Peyer's patch (tissue), 4 donors: ENCODE data around the gene LRRC61.

Experiments used
- POLR2A ChIP-seq, 2 donors: fragments of 450-650 bp; IDR thresholded peaks; one replicate each; pipeline ENCODE4 v1.5.1; 2017; ENCODE audit warnings: antibody characterized with exemption in 2 of 2, mild to moderate bottlenecking in 2 of 2, moderate library complexity in 2 of 2
- TF ChIP-seq, protein P1 (sequence below), 6 experiments: fragments of 450-650 bp in 4 of 6; fragments of 200-600 bp in 2 of 6; sonication (generic) in 1 of 6; IDR thresholded peaks; one replicate each; pipeline ENCODE4 v1.5.1; 2017 to 2019; ENCODE audit warnings: antibody characterized with exemption in 6 of 6, mild to moderate bottlenecking in 3 of 6, moderate library complexity in 1 of 6

DNA sequence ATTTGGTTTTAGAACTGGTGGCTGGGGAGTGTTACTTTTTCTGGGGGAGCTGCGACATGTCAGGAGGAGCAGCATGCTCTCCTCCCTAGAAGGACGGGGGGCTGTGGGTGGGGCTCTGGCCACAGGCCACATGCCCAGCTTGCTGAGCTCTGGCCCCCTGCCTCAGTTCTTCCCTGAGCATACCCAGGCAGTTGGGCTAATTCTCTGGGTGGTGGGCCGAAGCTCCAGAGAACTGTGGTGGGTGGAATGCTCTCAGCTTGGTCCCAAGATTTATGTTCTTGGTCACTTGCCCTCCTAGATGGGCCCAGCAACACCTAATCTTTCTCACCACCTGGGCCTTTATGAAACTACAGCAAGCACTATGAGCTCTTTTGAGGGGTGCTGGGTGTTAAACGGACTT lies 50.9 kb downstream of the LRRC61 start:
- TF ChIP-seq, protein P1, sequence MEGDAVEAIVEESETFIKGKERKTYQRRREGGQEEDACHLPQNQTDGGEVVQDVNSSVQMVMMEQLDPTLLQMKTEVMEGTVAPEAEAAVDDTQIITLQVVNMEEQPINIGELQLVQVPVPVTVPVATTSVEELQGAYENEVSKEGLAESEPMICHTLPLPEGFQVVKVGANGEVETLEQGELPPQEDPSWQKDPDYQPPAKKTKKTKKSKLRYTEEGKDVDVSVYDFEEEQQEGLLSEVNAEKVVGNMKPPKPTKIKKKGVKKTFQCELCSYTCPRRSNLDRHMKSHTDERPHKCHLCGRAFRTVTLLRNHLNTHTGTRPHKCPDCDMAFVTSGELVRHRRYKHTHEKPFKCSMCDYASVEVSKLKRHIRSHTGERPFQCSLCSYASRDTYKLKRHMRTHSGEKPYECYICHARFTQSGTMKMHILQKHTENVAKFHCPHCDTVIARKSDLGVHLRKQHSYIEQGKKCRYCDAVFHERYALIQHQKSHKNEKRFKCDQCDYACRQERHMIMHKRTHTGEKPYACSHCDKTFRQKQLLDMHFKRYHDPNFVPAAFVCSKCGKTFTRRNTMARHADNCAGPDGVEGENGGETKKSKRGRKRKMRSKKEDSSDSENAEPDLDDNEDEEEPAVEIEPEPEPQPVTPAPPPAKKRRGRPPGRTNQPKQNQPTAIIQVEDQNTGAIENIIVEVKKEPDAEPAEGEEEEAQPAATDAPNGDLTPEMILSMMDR (IDR thresholded peaks at IDR 0.05): no peak
- no peak for TF ChIP-seq POLR2A (IDR thresholded peaks at IDR 0.05)
